NCI-H2107 treated with DMSO at 0.1 percent for 48 hours (cell line): ENCODE results near the gene CACNA2D3.

Source experiments
- DNase-seq: peaks from one replicate; lab custom pipeline; 2025; ENCODE audit not compliant: unreplicated experiment; lab: John Stamatoyannopoulos, UW

CACNA2D3 gene

DNA sequence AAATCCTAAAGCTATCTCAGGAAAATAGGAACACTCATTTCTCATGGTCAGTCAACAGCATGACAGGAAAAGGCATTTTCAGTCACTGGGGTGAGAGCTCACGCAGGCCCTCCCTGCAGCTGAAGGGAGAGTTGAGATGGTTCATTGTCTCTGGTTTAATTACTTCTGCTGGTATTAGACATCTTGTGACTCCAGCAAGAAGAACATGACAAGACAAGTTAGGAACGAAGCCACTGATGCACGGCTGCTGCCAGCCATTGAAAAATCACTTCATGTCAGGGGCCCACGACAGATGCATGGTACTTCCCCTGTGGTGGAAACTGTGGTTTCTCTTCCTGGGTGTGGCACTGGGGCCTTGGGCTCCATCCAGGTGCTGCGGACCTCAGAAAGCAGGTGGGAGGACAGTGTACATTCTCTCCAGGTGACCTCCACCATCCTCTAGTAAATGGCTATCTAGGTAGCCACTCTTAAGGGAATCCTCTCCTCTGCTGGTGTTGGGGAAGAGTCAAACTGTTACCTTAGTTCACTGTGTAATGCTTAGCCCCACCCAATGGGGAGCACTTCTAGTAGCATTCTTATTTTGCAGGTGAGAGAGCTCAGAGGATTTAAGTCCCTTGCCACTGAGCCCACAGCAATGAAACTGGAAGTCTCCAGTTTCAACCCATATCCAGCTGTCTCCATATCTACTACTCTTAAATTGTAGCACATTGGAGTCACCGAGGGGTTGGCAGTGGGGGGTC lies 531.3 kb downstream of the CACNA2D3 start:
- no peak for DNase-seq

- no peak for DNase-seq
These were observed 532.4 kb downstream of the CACNA2D3 start for GRCh38 chr3:54654776-54655175.

DNA sequence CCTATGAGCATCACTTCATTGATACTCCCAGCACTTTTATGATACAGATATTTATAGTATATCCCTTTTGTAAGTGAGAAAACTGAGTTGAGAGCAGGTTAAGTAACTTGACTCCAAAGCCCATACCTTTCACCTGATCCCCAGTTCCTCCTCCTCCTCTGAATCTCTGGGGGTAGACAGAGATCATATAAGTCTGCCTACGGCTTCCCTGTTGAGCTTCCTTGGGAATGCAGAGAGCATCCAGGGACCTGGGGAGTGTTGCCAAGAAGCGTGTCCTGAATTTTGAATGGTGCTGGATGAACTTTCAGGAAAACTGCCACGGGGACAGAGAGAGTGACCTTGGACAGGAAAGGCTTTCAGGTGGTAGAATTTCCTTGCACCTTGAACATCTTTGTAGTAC lies 537.0 kb downstream of the CACNA2D3 start:
- no peak for DNase-seq

DNA sequence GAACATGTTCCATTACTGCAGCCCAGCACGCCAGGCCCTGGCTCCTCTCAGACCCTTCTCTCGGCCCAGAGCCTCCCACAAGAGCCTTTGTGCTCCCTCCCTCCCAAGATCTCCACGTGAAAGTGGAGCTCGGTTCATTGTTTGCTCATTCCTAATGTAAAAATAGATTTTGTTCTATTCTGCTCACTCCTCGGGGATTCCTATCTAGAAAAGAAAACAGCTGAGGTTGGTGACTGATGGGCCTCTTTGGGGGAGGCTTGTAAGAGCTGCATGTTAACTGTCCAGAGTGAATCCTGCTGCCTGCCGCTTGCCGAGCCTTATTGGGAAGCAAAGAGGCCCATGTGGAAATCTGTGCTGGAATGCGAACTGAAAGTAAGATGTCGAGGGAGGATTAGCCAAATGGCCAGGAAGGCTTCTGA lies 538.4 kb downstream of the CACNA2D3 start:
- no peak for DNase-seq

- no peak for DNase-seq
These were observed 538.8 kb downstream of the CACNA2D3 start for GRCh38 chr3:54661151-54661550.

GRCh38 chr3:54663501-54664011 lies 541.2 kb downstream of the CACNA2D3 start:
- DNase-seq = no peak

DNA sequence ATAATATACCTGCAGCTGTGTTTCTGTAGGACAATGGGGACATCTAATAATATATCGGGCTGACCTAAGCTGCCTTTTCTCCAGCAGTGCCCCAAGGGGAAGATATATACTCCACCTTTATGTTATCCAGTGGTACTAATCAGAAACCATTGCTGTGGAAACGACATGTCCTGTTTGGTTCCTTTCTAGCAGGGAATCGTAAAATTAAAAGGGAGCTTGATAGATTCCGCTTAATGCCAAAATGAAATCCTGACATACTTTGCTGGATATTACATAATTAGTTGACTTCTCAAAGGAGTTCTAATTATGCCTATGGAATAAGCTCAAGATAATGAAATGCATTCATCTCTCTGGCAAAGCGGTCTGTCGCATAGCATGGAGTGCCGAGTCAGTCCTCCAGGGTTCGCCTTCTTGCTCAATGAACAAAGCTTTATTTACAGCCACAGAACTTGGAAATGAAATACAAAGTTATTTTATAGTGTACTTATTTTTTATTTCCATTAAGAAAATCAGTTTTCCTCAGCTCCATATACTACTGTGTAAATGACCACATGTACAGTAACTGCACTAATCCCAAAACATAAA lies 542.8 kb downstream of the CACNA2D3 start:
- no peak for DNase-seq

GRCh38 chr3:54668236-54668635 lies 545.9 kb downstream of the CACNA2D3 start:
- DNase-seq = peak; percentile 10

DNA sequence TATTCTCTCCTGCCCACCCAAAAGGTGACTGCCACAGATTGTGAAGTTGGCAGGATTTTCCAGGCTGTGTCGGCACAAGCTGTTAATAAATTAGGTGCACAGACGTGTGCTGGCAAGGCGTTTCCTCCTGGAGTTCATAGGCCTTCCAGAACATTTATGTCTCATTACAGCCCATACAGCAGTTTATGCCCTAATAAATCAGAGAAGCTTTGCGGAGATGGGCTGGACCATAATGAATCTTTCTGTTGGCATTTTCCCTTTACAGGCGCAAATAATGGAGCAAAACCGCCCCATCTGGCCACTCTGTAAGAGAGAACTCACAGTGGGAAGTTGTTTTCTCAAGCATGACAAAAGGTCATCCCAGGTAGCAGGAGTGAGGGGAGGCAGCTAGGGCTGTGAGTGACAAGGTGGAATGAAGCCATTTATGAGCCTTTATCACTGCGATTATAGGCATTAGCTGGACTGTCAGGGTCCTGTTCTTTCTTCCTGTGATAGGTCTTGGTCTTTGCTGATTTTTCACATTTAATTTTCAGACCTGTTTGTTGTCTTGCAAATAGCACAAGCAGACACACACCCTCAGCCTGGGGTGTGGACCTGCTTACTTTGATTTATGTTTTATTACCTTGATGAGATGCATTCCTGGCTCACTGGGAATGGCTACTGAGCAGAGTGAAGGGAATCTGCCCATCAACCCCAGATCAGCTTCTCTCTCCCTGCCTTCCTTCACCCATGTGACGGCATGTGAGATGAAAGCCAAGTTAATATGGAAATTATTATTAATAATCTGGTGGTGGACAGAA lies 548.0 kb downstream of the CACNA2D3 start:
- no peak for DNase-seq

DNA sequence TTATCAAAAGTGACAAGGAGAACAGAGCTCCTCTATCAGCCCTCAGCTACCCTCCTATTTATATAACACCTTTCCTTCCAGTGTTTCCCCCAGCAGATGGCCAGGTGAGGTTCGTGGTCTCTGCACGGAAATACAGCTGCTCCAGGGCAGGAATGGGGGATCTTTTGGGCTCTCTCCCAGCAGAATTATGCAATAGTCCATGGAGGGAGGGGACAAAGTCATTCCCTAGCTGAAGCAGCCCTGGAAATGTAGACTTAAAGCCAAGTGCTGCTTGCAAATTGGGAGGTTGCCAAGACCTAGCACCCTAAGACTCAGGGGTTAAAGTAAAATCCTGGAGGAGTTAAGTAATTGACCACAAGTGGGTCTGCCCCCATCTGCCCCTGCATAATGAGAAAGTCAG lies 549.2 kb downstream of the CACNA2D3 start:
- DNase-seq = no peak

- DNase-seq = no peak
These were observed 553.7 kb downstream of the CACNA2D3 start for GRCh38 chr3:54676087-54676486.

GRCh38 chr3:54681706-54682105 lies 559.4 kb downstream of the CACNA2D3 start:
- DNase-seq = no peak

DNA sequence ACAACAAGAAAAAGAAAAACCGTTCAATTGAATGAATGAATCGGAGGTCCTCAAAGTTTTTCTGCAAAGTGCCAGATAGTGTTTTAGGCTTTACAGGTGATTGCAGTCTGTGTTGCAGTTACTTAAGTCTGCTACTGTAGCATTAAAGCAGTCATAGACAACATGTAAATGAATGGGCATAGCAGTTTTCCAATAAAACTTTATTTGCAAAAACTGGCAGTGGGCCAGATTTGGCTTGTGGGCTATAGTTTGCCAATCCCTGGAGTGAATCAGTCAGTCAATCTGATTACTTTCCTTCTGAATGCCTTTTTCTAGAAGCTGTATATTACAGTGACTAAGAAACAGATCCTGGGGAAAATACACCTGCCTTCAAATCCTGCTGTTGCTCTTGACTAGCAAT lies 562.9 kb downstream of the CACNA2D3 start:
- DNase-seq = no peak

DNA sequence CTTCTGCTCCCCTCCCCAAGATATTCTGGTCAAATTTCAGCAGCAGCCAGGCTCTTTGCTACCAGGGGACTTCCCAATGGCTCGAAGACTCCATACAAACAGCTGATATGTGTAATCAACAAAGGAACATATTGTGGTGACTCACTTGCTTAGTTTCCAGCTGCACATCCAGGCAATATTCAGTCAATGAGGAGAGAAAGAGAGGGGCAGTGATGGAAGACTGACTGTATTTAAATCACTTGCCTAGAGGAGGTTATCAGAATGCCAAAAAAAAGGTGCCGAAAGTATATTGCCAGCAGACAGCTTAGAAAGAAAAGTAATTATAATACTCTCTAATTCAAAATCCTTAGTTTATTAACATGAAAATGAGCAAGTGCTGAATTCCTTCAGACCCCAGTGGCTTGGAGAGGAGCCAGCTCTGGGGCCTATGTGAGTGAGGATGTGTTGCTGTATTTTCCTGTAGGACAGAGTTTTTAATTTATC lies 569.0 kb downstream of the CACNA2D3 start:
- no peak for DNase-seq

DNA sequence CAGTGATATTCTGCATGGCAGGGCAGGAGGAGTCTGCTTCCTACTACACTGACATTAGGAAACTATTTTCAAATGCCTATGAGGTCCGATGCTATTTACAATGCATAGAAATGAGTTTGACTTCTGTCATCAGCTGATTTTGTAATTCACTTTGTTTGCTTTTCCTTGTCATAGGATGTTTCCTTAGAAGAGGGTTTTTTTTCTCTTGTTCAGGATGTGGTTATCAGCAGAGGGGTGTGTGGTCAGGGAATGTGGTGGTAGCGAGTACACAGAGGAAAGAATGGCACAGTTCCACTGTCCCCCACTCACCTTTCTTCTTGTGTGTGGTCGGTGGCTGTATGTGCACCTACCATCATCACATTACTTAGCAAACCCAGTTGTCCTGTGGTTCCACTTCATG lies 574.0 kb downstream of the CACNA2D3 start:
- no peak for DNase-seq

- no peak for DNase-seq
These were observed 575.7 kb downstream of the CACNA2D3 start for GRCh38 chr3:54698054-54698453.

DNA sequence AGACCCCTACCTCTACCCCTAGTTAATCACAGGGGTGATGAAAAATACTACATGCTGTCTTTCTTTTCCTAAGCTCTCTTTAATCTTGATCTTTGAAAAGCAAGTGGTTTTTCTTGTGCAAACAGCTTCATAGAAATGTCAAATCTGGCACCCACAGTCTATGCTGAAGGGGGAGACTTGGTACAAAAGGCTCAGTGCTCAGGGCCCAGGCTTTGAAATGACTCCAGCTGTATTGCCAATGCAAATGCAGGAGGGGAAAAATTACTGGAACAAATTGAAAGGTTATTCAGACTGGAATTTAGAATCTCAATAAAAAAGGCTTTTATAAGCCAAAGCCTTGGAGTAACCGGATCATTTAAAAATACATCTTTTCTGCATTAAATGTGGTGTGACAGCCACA lies 581.6 kb downstream of the CACNA2D3 start:
- DNase-seq = no peak

- no peak for DNase-seq
These were observed 583.4 kb downstream of the CACNA2D3 start for GRCh38 chr3:54705730-54706129.

GRCh38 chr3:54706738-54707137 lies 584.4 kb downstream of the CACNA2D3 start:
- DNase-seq = no peak

GRCh38 chr3:54709785-54710184 lies 587.4 kb downstream of the CACNA2D3 start:
- DNase-seq = no peak

- DNase-seq = no peak
These were observed 588.6 kb downstream of the CACNA2D3 start for GRCh38 chr3:54710954-54711353.

DNA sequence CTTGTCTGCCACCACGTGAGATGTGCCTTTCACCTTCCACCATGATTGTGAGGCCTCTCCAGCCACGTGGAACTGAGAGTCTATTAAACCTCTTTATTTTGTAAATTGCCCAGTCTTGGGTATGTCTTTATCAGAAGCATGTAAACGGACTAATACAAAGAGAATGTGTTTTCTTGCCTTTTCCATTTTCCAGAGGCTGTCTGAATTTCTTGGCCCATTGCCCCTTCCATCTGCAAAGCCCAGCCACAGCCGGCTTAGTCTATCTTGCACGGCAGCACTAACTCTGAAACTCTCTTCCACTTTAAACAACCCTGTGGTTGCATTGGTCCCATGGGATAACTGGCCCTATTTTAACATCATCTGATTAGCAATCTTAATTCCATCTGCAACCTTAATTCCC lies 590.2 kb downstream of the CACNA2D3 start:
- no peak for DNase-seq
